Activated CD8-positive, alpha-beta T cell treated with anti-CD3 and anti-CD28 coated beads, Interleukin-2, amount 10 ng/mL, durations not matched to agents 7 days and 5 days (primary cell): ENCODE measurements around the gene WBP11. TPM values are rescaled to one million over a fixed set of nuclear protein-coding genes. Genes with fewer than 3 reads are reported as not detected.

ENCODE experiments used
- ATAC-seq: fragments of 150-1000 bp; cut with Tn5 transposase; one replicate; pipeline ENCODE4 v1.10.0; 2021; ENCODE audit warnings: moderate library complexity
- CTCF ChIA-PET: fragments of 350-600 bp; sonication (Branson Sonifier 250); formaldehyde crosslinking; loops from one replicate; lab custom pipeline; 2021; ENCODE audit warnings: antibody characterized with exemption; lab: Charles Lee
- POLR2A ChIA-PET: fragments of 350-600 bp; sonication (Branson Sonifier 250); formaldehyde crosslinking; loops from one replicate; lab custom pipeline; 2021; ENCODE audit warnings: antibody characterized with exemption; lab: Charles Lee
- DNase-seq: peaks from one replicate; pipeline ENCODE4 v3.0.0-alpha.2; 2020
- H3K27ac Mint-ChIP-seq: one replicate; pipeline ENCODE4 v1.8.0; 2021; ENCODE audit warnings: mild to moderate bottlenecking, mixed read lengths
- H3K27me3 Mint-ChIP-seq: one replicate; pipeline ENCODE4 v1.8.0; 2021; ENCODE audit warnings: low read depth, mixed read lengths
- H3K36me3 Mint-ChIP-seq: one replicate; pipeline ENCODE4 v1.8.0; 2021; ENCODE audit warnings: low read depth, mixed read lengths
- H3K4me1 Mint-ChIP-seq: one replicate; pipeline ENCODE4 v1.8.0; 2021; ENCODE audit warnings: low read depth, mixed read lengths
- H3K4me3 Mint-ChIP-seq: one replicate; pipeline ENCODE4 v1.8.0; 2021; ENCODE audit warnings: mild to moderate bottlenecking, mixed read lengths
- H3K9me3 Mint-ChIP-seq: one replicate; pipeline ENCODE4 v1.8.0; 2022; ENCODE audit warnings: mixed read lengths; ENCODE audit not compliant: insufficient read depth
- total RNA-seq, 2 experiments: library from RNA; stranded (reverse); gene quantifications; one replicate each; pipeline ENCODE4 v1.2.3, GENCODE V29; 2021

The WBP11 gene
- total RNA-seq, 2 experiments from 2014 or later: 98.2 to 98.6 TPM

DNA sequence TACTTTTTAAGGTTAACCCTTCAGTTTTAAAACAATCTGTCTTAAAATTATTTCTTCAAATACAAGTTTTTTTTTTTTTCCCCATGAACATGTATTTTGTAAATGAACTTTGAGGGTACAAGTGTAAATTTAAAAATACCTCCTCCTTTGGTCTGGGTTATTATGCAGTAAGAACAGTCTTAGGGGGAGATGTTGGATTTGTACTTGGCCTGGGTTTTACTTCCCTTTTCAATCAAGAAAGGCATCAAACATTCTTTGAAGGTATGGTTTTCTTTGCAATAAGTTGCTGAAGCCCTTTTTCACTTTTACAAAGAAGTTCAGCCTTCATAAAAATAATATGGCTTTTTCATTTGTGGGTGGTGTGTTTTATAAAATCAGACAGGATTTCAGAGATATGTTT is 20.5 kb downstream of the WBP11 start:
- no peak for DNase-seq
- POLR2A ChIA-PET: interaction anchor here (0.6 to 4.5 kb wide), 2 partner anchors 9 to 12 kb away, joined by 3 to 37 read pairs; a partner anchor contains a TSS

DNA sequence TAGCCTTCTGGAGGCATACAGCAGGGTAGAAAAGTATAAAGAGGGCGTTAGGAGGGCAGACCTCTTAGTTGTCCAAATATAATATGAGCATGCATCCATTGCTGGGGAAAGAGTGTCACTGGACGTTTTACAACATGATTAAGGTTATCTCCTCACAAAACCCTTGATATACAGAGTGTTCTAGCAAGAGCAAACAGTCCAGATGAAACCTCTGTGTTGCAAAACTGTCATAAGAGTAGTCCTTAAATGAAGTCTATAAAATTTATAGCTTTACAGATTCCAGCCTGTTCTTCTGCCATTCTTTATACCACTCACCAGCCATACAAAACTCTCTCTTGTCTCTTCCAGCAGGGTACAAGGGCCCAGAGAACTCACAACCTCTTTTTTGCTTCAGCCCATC is 21.7 kb downstream of the WBP11 start:
- ChIA-PET CTCF (interaction anchor here (1.0 to 3.5 kb wide), 3 partner anchors 12 to 21 kb away, joined by 7 to 15 read pairs (median 7); partner anchors contain the start of genes C12orf60 and WBP11), POLR2A (interaction anchor here (4.5 kb wide), 1 partner anchor 11 kb away, joined by 37 read pairs; a partner anchor contains a TSS)
- no peaks in the 10 kb centered on the region for H3K27me3 Mint-ChIP-seq
- peaks cover 17% of the 10 kb centered on the region for H3K4me1 Mint-ChIP-seq
- no peaks in the 10 kb centered on the region for H3K9me3 Mint-ChIP-seq
- H3K36me3 Mint-ChIP-seq: peaks cover 15% of the 10 kb centered on the region
- DNase-seq (no peak), ATAC-seq (no peak)
- H3K27ac Mint-ChIP-seq: no peak overlapping the region
- H3K4me3 Mint-ChIP-seq: no peak overlapping the region

More for the DNA sequence above, 20.5 kb downstream of the WBP11 start:
- Mint-ChIP-seq H3K9me3 (no peaks in the 10 kb centered on the region), H3K27me3 (no peaks in the 10 kb centered on the region), H3K27ac (no peak overlapping the region), H3K36me3 (peaks cover 26% of the 10 kb centered on the region), H3K4me1 (peaks cover 13% of the 10 kb centered on the region), H3K4me3 (no peak overlapping the region)
- CTCF ChIA-PET: interaction anchor here (1.0 to 3.5 kb wide), 3 partner anchors 13 to 22 kb away, joined by 4 to 15 read pairs (median 7); partner anchors contain the start of genes C12orf60 and WBP11
- no peak for ATAC-seq

DNA sequence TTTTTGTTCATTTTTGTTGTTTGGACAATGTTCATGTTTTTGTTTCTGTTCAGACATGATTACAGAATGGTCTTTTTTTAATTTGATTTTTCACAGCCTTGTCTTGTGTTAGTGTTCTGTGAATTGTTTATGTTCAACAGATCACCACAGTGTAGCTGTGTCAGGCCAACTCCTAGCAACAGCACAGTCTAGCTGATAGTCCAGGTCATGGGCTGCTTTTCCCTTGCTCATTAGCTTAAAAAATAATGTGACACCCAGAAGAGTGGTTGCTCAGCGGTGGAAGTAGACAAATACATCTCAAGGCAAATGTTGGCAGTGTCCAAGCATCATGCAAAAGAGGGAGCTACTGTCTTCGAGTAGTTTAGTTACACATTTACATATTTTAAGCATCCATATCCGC is 22.4 kb downstream of the WBP11 start:
- H3K36me3 Mint-ChIP-seq: peaks cover 17% of the 10 kb centered on the region
- ATAC-seq (no peak), DNase-seq (no peak)
- no peaks in the 10 kb centered on the region for H3K9me3 Mint-ChIP-seq
- ChIA-PET CTCF (interaction anchor here (0.8 to 1.4 kb wide), 3 partner anchors 11 to 56 kb away, joined by 3 to 7 read pairs (median 4); a partner anchor contains a TSS), POLR2A (interaction anchor here (4.5 kb wide), 1 partner anchor 10 kb away, joined by 37 read pairs; a partner anchor contains a TSS)
- H3K27ac Mint-ChIP-seq: no peak overlapping the region
- H3K4me3 Mint-ChIP-seq: no peak overlapping the region
- no peaks in the 10 kb centered on the region for H3K27me3 Mint-ChIP-seq
- H3K4me1 Mint-ChIP-seq: peaks cover 24% of the 10 kb centered on the region

DNA sequence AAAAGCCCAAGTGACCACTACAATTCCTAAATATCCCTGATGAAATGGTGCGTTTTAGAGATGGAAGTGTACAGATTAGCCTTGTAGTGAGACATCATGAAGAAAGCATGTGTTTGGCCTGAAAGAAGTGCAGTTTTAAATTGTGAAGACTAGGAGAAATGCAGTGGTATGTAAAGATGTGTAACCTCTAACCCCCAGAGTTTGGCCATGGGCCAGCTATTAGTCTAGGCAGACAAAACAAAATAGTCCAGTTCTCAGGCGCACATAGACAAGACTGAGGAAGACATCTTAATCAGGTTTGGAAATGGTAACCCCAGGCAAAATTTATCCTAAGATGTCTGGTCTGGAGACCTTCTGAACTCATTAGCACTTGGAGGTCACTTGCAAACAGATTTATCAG is 23.4 kb downstream of the WBP11 start:
- no peak for DNase-seq
- POLR2A ChIA-PET: interaction anchor here (1.6 to 4.5 kb wide), 2 partner anchors 9 to 180 kb away, joined by 3 to 37 read pairs; a partner anchor contains a TSS
- Mint-ChIP-seq H3K4me1 (peaks cover 30% of the 10 kb centered on the region), H3K9me3 (no peaks in the 10 kb centered on the region), H3K36me3 (peaks cover 17% of the 10 kb centered on the region), H3K27me3 (no peaks in the 10 kb centered on the region), H3K27ac (no peak overlapping the region), H3K4me3 (no peak overlapping the region)
- no peak for ATAC-seq
- CTCF ChIA-PET: interaction anchor here (0.9 to 1.5 kb wide), 3 partner anchors 13 to 69 kb away, joined by 3 to 4 read pairs (median 4); no protein-coding TSS in a partner anchor

DNA sequence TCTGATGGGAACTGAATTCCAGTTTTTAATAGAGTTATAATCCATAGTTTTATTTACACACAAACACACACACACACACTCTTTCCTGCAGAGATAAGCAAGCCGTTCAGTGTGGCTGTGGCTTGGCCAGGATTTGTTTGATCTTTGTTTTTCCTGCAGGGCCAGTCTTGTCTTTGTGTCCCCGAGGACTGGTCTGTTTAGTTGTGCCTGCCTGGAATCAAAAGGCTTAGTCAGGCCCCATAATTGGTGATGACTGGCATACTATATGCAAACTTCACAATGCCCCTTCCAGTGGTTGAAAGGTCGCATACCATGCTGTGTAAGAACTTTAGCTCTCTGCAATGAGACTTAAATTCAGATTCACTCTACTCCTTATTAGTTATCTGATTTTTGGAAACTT is 26.0 kb downstream of the WBP11 start:
- Mint-ChIP-seq H3K36me3 (peaks cover 18% of the 10 kb centered on the region), H3K9me3 (no peaks in the 10 kb centered on the region), H3K27ac (no peak overlapping the region), H3K4me1 (peaks cover 47% of the 10 kb centered on the region), H3K27me3 (no peaks in the 10 kb centered on the region), H3K4me3 (no peak overlapping the region)
- CTCF ChIA-PET: interaction anchor here (0.8 to 2.6 kb wide), 7 partner anchors 8 to 218 kb away, joined by 3 to 20 read pairs (median 4); partner anchors contain the start of genes C12orf60, ERP27 and WBP11
- POLR2A ChIA-PET: no interaction called here
- no peak for ATAC-seq
- no peak for DNase-seq

DNA sequence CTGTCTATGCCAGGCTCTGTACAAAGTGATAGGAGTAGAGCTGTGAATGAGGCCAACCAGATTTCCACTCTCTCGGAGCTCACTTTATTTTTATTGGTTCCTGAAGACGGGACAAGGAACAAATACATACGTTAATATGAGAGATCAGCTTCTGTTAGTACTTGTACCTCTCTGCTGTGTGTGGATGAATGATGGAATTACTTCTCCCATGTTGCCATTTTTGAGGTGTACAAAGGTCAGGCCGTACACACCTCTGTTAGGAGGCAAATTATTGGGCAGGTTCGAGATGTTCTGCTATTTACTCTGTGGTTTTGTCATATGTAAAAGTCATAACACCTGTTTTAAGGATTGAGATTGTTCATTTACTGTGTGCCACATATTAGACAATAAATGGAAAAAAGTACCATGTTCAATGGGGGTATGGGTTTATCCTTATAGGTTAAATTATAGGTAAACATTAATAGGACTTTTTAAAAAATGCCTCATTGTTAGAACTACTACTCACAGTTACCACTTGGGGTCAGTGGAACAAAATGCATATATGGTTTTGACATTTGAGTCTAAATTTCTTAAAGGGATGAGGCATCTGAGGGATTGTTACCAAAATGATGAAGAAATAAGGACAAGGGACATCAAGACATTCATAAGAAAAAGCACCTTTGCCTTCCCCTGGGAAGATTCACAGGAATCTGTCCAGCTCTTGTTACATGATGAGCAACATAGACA is 26.9 kb downstream of the WBP11 start:
- no peak for ATAC-seq
- Mint-ChIP-seq H3K4me1 (peaks cover 50% of the 10 kb centered on the region), H3K36me3 (peaks cover 18% of the 10 kb centered on the region), H3K27ac (peak overlapping the region; percentile 98), H3K9me3 (no peaks in the 10 kb centered on the region), H3K27me3 (no peaks in the 10 kb centered on the region), H3K4me3 (peak overlapping the region; percentile 96)
- ChIA-PET CTCF (interaction anchor here (1.0 to 2.6 kb wide), 11 partner anchors 8 to 445 kb away, joined by 4 to 20 read pairs (median 8); partner anchors contain the start of genes C12orf60, ERP27, RERG and WBP11), POLR2A (interaction anchor here (0.6 to 3.3 kb wide), 3 partner anchors 11 to 25 kb away, joined by 3 to 39 read pairs (median 3); partner anchors contain the start of genes C12orf60 and WBP11)
- no peak for DNase-seq

DNA sequence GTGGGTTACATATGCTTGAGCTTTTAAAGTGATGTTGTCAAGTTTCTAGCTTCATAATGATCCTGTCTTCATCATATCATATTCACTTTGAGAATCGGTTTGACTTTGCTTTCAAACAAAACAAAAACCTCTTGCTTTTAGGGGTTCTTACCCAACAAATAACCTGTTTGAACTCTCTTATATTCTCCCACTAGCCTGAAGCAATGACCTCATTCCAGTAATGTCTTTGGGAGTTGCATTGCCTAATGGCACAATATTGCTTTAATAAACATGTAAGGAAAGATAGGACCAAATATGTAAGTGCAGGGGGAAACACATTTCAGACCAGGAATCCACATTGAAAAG is 27.7 kb downstream of the WBP11 start:
- Mint-ChIP-seq H3K4me3 (peak overlapping the region; percentile 96), H3K9me3 (no peaks in the 10 kb centered on the region), H3K4me1 (peaks cover 48% of the 10 kb centered on the region), H3K27ac (peak overlapping the region; percentile 98), H3K27me3 (no peaks in the 10 kb centered on the region), H3K36me3 (peaks cover 24% of the 10 kb centered on the region)
- ATAC-seq (no peak), DNase-seq (no peak)
- ChIA-PET POLR2A (interaction anchor here (1.6 to 7.5 kb wide), 4 partner anchors 12 to 185 kb away, joined by 5 to 175 read pairs (median 22); partner anchors contain the start of genes ARHGDIB, C12orf60 and WBP11), CTCF (interaction anchor here (0.9 to 2.6 kb wide), 15 partner anchors 9 to 538 kb away, joined by 3 to 20 read pairs (median 5); partner anchors contain the start of genes C12orf60, RERG and WBP11)

DNA sequence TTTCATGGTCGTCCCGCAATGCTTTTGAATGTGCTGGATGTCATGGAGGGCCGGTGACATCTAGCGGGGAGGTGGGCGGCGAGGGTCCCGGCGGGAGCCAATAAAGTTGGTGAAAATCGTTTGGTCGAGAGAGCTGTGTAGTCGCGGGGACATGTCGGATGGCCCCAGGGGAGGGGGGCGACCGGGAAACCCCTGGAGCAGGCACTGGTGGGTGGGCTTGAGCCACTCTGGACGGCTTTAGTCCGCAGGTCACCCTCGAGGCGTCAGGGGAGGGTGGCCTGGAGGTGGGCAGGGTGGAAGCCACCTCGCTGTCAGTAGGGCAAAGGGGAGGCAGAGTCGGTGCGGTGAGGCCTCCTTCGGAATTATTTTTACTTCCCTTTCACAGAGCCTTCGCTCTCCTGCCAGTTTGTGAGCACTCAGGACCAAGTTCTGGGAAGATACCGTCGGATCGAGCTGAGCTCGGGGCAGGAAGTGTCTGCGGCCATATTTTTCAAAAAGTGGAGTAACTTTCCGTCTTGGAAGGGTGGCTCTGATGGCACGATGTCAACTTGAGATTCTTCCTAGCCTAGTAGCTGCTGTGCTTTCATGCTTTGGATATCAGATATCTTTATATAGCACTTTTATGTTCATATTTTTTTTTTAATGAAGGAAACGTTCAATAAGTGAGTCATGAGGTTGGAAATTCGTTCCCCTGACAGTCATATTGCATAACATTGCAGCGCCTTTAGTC is 28.2 kb downstream of the WBP11 start:
- Mint-ChIP-seq H3K4me3 (peak overlapping the region; percentile 96), H3K4me1 (peaks cover 43% of the 10 kb centered on the region), H3K27me3 (no peaks in the 10 kb centered on the region), H3K36me3 (peaks cover 29% of the 10 kb centered on the region), H3K9me3 (no peaks in the 10 kb centered on the region), H3K27ac (peak overlapping the region; percentile 98)
- DNase-seq (peak; percentile 45), ATAC-seq (no peak)
- POLR2A ChIA-PET: interaction anchor here (0.9 to 7.5 kb wide), 11 partner anchors 9 to 358 kb away, joined by 3 to 175 read pairs (median 6); partner anchors contain the start of genes ARHGDIB, C12orf60 and WBP11
- CTCF ChIA-PET: interaction anchor here (0.9 to 2.6 kb wide), 16 partner anchors 9 to 537 kb away, joined by 3 to 20 read pairs (median 5); partner anchors contain the start of genes C12orf60, RERG and WBP11

DNA sequence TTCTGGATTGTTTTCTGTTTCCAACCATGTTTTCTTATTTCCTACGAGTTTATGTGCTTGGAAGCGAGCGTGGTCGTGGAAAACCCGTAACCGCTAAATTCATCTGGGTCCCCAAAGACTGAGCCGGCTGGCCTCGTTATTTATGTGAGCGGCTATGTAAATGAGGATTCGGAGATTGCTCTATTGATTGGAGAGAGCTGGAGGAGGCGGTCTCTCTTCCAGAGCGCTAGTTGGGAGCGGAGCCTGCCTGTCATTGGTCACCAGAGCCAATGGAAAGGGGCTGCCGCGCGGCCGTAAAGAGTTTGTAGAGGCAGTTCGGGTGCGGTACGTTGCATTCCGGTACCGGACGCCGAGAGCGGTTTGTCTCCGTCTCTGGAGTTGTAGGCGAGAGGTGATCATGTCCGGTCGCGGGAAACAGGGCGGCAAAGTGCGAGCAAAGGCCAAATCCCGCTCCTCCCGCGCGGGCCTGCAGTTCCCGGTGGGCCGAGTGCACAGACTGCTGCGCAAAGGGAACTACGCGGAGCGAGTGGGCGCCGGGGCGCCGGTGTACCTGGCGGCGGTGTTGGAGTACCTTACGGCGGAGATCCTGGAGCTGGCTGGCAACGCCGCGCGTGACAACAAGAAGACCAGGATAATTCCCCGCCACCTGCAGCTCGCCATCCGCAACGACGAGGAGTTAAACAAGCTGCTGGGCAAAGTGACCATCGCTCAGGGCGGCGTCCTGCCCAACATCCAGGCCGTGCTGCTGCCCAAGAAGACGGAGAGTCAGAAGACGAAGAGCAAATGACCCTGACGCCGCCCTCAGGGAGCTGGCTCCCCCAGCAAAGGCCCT is 29.0 kb downstream of the WBP11 start:
- POLR2A ChIA-PET: interaction anchor here (0.8 to 7.5 kb wide), 13 partner anchors 8 to 357 kb away, joined by 3 to 175 read pairs (median 6); partner anchors contain the start of genes ARHGDIB, C12orf60, PDE6H and WBP11
- CTCF ChIA-PET: interaction anchor here (0.9 to 2.6 kb wide), 15 partner anchors 10 to 447 kb away, joined by 3 to 20 read pairs (median 4); partner anchors contain the start of genes ATF7IP, C12orf60, RERG and WBP11
- peak overlapping the region; percentile 98 for H3K27ac Mint-ChIP-seq
- H3K9me3 Mint-ChIP-seq: no peaks in the 10 kb centered on the region
- DNase-seq (peak; percentile 96), ATAC-seq (peak; percentile 70)
- H3K4me1 Mint-ChIP-seq: peaks cover 43% of the 10 kb centered on the region
- no peaks in the 10 kb centered on the region for H3K27me3 Mint-ChIP-seq
- H3K36me3 Mint-ChIP-seq: peaks cover 35% of the 10 kb centered on the region
- peak overlapping the region; percentile 96 for H3K4me3 Mint-ChIP-seq

DNA sequence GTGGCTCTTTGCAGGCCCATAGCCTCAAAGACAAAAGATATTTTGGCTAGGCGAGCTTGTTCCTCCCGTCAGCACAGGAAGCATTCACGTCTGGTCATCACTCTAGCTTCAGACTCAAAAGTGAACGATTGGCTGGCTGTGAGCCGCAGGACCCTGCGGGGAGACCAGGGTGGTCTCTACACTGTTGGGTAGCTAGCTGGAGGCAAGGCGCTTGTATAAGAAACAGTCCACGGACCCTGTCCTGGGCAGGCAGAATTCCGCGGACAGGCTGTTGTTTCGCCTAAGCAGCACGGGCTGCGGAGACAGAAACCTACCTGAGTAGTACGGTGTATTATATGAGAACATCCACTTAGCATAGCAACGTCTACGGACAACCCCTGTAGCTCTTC is 29.6 kb downstream of the WBP11 start:
- peaks cover 40% of the 10 kb centered on the region for H3K36me3 Mint-ChIP-seq
- H3K4me3 Mint-ChIP-seq: peak overlapping the region; percentile 96
- H3K4me1 Mint-ChIP-seq: peaks cover 47% of the 10 kb centered on the region
- no peaks in the 10 kb centered on the region for H3K27me3 Mint-ChIP-seq
- peak overlapping the region; percentile 98 for H3K27ac Mint-ChIP-seq
- no peaks in the 10 kb centered on the region for H3K9me3 Mint-ChIP-seq
- ATAC-seq (peak; percentile 6), DNase-seq (peak; percentile 29)
- ChIA-PET CTCF (interaction anchor here (0.8 to 1.2 kb wide), 6 partner anchors 28 to 408 kb away, joined by 3 to 5 read pairs (median 3); partner anchors contain the start of genes ARHGDIB, ATF7IP and C12orf60), POLR2A (interaction anchor here (0.8 to 7.5 kb wide), 9 partner anchors 9 to 356 kb away, joined by 3 to 175 read pairs (median 6); partner anchors contain the start of genes ARHGDIB, C12orf60, PDE6H and WBP11)
